GM23338 (cell line): Measurements from ENCODE around the gene ARSB. TPM values are rescaled to one million over a fixed set of nuclear protein-coding genes. Genes with fewer than 3 reads are reported as not detected.

ENCODE experiments used
- ATAC-seq: fragments of 200-7000 bp; cut with Tn5 transposase; 3 replicates; pipeline ENCODE4 v1.9.1; 2020
- DNase-seq: peaks from one replicate; pipeline ENCODE4 v3.0.0-alpha.2; 2015; ENCODE audit warnings: low spot score
- H2AFZ ChIP-seq: fragments of 200-600 bp; sonication (generic); 2 replicates; pipeline ENCODE4 v1.8.0; 2016; ENCODE audit warnings: antibody characterized with exemption, mild to moderate bottlenecking, moderate library complexity
- H3F3A ChIP-seq: fragments of 200-600 bp; sonication (generic); replicated peaks from 2 replicates; pipeline ENCODE4 v1.8.0; 2017; ENCODE audit warnings: antibody characterized with exemption, mixed run types, low read depth
- H3K27ac ChIP-seq: fragments of 200-600 bp; sonication (generic); 2 replicates; pipeline ENCODE4 v1.6.1; 2016; ENCODE audit warnings: low read depth
- H3K27me3 ChIP-seq: fragments of 200-600 bp; sonication (generic); 2 replicates; pipeline ENCODE4 v1.8.0; 2016; ENCODE audit warnings: mild to moderate bottlenecking, mixed run types, moderate library complexity; ENCODE audit not compliant: insufficient read depth
- H3K36me3 ChIP-seq: fragments of 200-600 bp; sonication (generic); 2 replicates; pipeline ENCODE4 v1.8.0; 2016; ENCODE audit warnings: mild to moderate bottlenecking; ENCODE audit not compliant: insufficient read depth
- H3K4me1 ChIP-seq: fragments of 200-600 bp; sonication (generic); 2 replicates; pipeline ENCODE4 v1.8.0; 2016; ENCODE audit warnings: mild to moderate bottlenecking, moderate library complexity; ENCODE audit not compliant: insufficient read depth
- H3K4me2 ChIP-seq: fragments of 200-600 bp; sonication (generic); 2 replicates; pipeline ENCODE4 v1.7.1; 2017; ENCODE audit warnings: mixed run types
- H3K4me3 ChIP-seq: fragments of 200-600 bp; sonication (generic); 2 replicates; pipeline ENCODE4 v1.6.1; 2016; ENCODE audit warnings: mixed run types
- H3K79me2 ChIP-seq: fragments of 200-600 bp; sonication (generic); replicated peaks from 2 replicates; pipeline ENCODE4 v1.8.0; 2017; ENCODE audit warnings: mild to moderate bottlenecking; ENCODE audit not compliant: insufficient read depth
- H3K9me2 ChIP-seq: fragments of 200-600 bp; sonication (generic); 2 replicates; pipeline ENCODE4 v1.8.0; 2017; ENCODE audit not compliant: insufficient read depth
- H4K20me1 ChIP-seq: fragments of 200-600 bp; sonication (generic); replicated peaks from 2 replicates; pipeline ENCODE4 v1.8.0; 2017; ENCODE audit warnings: mild to moderate bottlenecking; ENCODE audit not compliant: insufficient read depth
- H3K27ac Mint-ChIP-seq: 2 replicates; pipeline ENCODE4 v1.8.0; 2020; ENCODE audit warnings: inconsistent platforms, mild to moderate bottlenecking, moderate library complexity, mixed read lengths
- H3K27me3 Mint-ChIP-seq: 3 replicates; pipeline ENCODE4 v1.8.0; 2022; ENCODE audit warnings: low read depth, mild to moderate bottlenecking, moderate library complexity, mixed read lengths, inconsistent platforms; ENCODE audit not compliant: insufficient read depth, poor library complexity
- H3K36me3 Mint-ChIP-seq: 3 replicates; pipeline ENCODE4 v1.8.0; 2021; ENCODE audit warnings: low read depth, mild to moderate bottlenecking, inconsistent platforms, moderate library complexity, mixed read lengths
- H3K4me1 Mint-ChIP-seq: 3 replicates; pipeline ENCODE4 v1.8.0; 2020; ENCODE audit warnings: mild to moderate bottlenecking, inconsistent platforms, mixed read lengths
- H3K4me3 Mint-ChIP-seq: 3 replicates; pipeline ENCODE4 v1.8.0; 2021; ENCODE audit warnings: moderate library complexity, mild to moderate bottlenecking, inconsistent platforms, mixed read lengths
- H3K9me3 Mint-ChIP-seq: 3 replicates; pipeline ENCODE4 v1.8.0; 2020; ENCODE audit warnings: moderate library complexity, mild to moderate bottlenecking, inconsistent platforms, mixed read lengths
- CREB1 ChIP-seq: fragments of 250-450 bp; sonication (Bioruptor Pico); IDR thresholded peaks from 2 replicates; pipeline ENCODE4 v1.5.0; 2020; ENCODE audit warnings: low read depth, mild to moderate bottlenecking, moderate library complexity
- EZH2 ChIP-seq: fragments of 200-600 bp; sonication (generic); IDR thresholded peaks from one replicate; pipeline ENCODE4 v1.8.0; 2017; ENCODE audit warnings: antibody characterized with exemption, mild to moderate bottlenecking, low read depth; ENCODE audit not compliant: unreplicated experiment
- POLR2AphosphoS5 ChIP-seq: IDR thresholded peaks from 2 replicates; pipeline ENCODE4 v1.6.1; 2016; ENCODE audit warnings: antibody characterized with exemption, low read depth
- STAT1 ChIP-seq: IDR thresholded peaks from one replicate; pipeline ENCODE4 v1.6.1; 2016; ENCODE audit warnings: antibody characterized with exemption; ENCODE audit not compliant: unreplicated experiment
- ZNF114 ChIP-seq: fragments of 250-450 bp; sonication (Bioruptor Pico); IDR thresholded peaks from 2 replicates; pipeline ENCODE4 v1.5.0; 2020; ENCODE audit warnings: mild to moderate bottlenecking, moderate library complexity
- polyA plus RNA-seq: library from polyadenylated mRNA; unstranded; fragments of >200 nt; fragmentation: Nextera tagmentation; extraction: Ambion mirVana; gene quantifications from 2 replicates; pipeline ENCODE4 v1.2.1, GENCODE V29; 2016
- small RNA-seq: library from RNA; depleted of rRNA; stranded (forward); fragments of <200 nt; gene quantifications from one replicate; pipeline ENCODE3, GENCODE V24; 2014; ENCODE audit warnings: low replicate concordance
- total RNA-seq: library from RNA; depleted of rRNA; stranded (reverse); fragments of >200 nt; shearing (Covaris generic); gene quantifications from 2 replicates; pipeline ENCODE4 v1.2.3, GENCODE V29; 2014; rRNA removed

ARSB gene
- total and polyA plus RNA-seq, 2 experiments from 2014 or later = 7.4 to 24.6 TPM

- Histone ChIP-seq H3K4me2 (no peak overlapping the region), H3K27me3 (no peaks in the 10 kb centered on the region), H3K36me3 (peaks cover 3% of the 10 kb centered on the region; the same call in 1 of the 2 replicates), H3K9me2 (0 out of 2 replicates have a peak, but pooled peaks cover 5% of the 10 kb centered on the region), H4K20me1 (no peaks in the 10 kb centered on the region), H3K4me1 (peaks cover 20% of the 10 kb centered on the region), H3F3A (0 out of 2 replicates have a peak, but pooled peaks cover 3% of the 10 kb centered on the region), H2AFZ (peak overlapping the region; percentile 47; the same call in 1 of the 2 replicates), H3K27ac (no peak overlapping the region), H3K4me3 (no peak overlapping the region), H3K79me2 (no peaks in the 10 kb centered on the region)
- TF ChIP-seq POLR2AphosphoS5 (no peak), STAT1 (no peak), ZNF114 (CRISPR knock-in tag) (no peak), CREB1 (CRISPR knock-in tag) (no peak), EZH2 (no peak)
- Mint-ChIP-seq H3K4me1 (peaks cover 30% of the 10 kb centered on the region), H3K9me3 (peaks cover 4% of the 10 kb centered on the region; the same call in 1 of the 3 replicates), H3K36me3 (no peaks in the 10 kb centered on the region; the same call in 2 of the 3 replicates), H3K27me3 (peaks cover 12% of the 10 kb centered on the region), H3K27ac (no peak overlapping the region), H3K4me3 (no peak overlapping the region)
- no peak for DNase-seq
- no peak for ATAC-seq
These were observed 257.0 kb downstream of the ARSB start for GRCh38 chr5:78727786-78728761.

Small RNA genes lying within 50 kb of the gene (small RNA-seq; reads per million reads assigned to genes)
- gene AC025755.1 = not detected

Other genes starting within 250 kb of the ARSB start
- 0.52 TPM in 1 of 2 replicates, not detected in the other for gene DMGDH, start 84.4 kb upstream of the ARSB start, total RNA-seq
- 0.63 and 0.94 TPM in 2 replicates for gene DMGDH, start 84.4 kb upstream of the ARSB start, polyA plus RNA-seq
- 1.7 and 2.5 TPM in 2 replicates for gene BHMT2, start 84.5 kb upstream of the ARSB start, total RNA-seq
- gene BHMT2, start 84.5 kb upstream of the ARSB start, polyA plus RNA-seq = 1.1 and 1.9 TPM in 2 replicates
- 2.3 and 4.2 TPM in 2 replicates for gene BHMT, start 126.5 kb upstream of the ARSB start, total RNA-seq
- gene BHMT, start 126.5 kb upstream of the ARSB start, polyA plus RNA-seq = 1.4 and 2.6 TPM in 2 replicates